Large intestine (tissue), 3 donors: ENCODE results near the gene OSBPL3. TPM values are rescaled to one million over a fixed set of nuclear protein-coding genes. Genes with fewer than 3 reads are reported as not detected.

ENCODE experiments used
- DNase-seq, 2 donors: peaks; one replicate each; pipeline versions ENCODE4 v3.0.0 to v3.0.0-alpha.2; 2013
- H3K27ac ChIP-seq: one replicate; pipeline ENCODE4 v1.5.1; 2013; ENCODE audit warnings: low read length
- H3K27me3 ChIP-seq: 2 replicates; pipeline ENCODE4 v1.6.1; 2013; ENCODE audit warnings: low read length; ENCODE audit not compliant: control insufficient read depth, insufficient read depth
- H3K36me3 ChIP-seq: 2 replicates; pipeline ENCODE4 v1.6.1; 2013; ENCODE audit warnings: low read length; ENCODE audit not compliant: control insufficient read depth, insufficient read depth
- H3K4me1 ChIP-seq: one replicate; pipeline ENCODE4 v1.6.1; 2013; ENCODE audit warnings: low read length; ENCODE audit not compliant: control insufficient read depth, insufficient read depth
- H3K4me3 ChIP-seq: one replicate; pipeline ENCODE4 v1.5.1; 2013; ENCODE audit warnings: low read length
- H3K9me3 ChIP-seq: one replicate; pipeline ENCODE4 v1.6.1; 2013; ENCODE audit warnings: mild to moderate bottlenecking, low read depth, low read length, moderate library complexity; ENCODE audit not compliant: control insufficient read depth
- WGBS: methylation state at CpG from one replicate; pipeline ENCODE4 v1.1.5; 2013; ENCODE audit warnings: low lambda C conversion rate; ENCODE audit not compliant: insufficient coverage; 5-methylcytosine and 5-hydroxymethylcytosine counted together
- polyA plus RNA-seq: library from polyadenylated mRNA; unstranded; fragments of 120-200 nt; gene quantifications from one replicate; pipeline ENCODE4 v1.2.1, GENCODE V29; 2013

The OSBPL3 gene
- polyA plus RNA-seq, 1 donor: 32.4 TPM

- H3K4me3 ChIP-seq: no peak overlapping the region
- no peak overlapping the region for H3K27ac ChIP-seq
- H3K36me3 ChIP-seq: peaks cover 4% of the 10 kb centered on the region
- WGBS: no CpG with 5 or more reads among the region's 3 CpGs
- no peaks in the 10 kb centered on the region for H3K27me3 ChIP-seq
- no peaks in the 10 kb centered on the region for H3K4me1 ChIP-seq
- no peaks in the 10 kb centered on the region for H3K9me3 ChIP-seq
- DNase-seq: no peak
Measured at GRCh38 chr7:24882989-24883621, 96.9 kb downstream of the OSBPL3 start.

- no peak overlapping the region for H3K27ac ChIP-seq
- H3K4me1 ChIP-seq: no peaks in the 10 kb centered on the region
Measured at GRCh38 chr7:24881623-24882022, 98.4 kb downstream of the OSBPL3 start.

GRCh38 chr7:24880886-24881285 lies 99.1 kb downstream of the OSBPL3 start:
- Histone ChIP-seq H3K4me1 (no peaks in the 10 kb centered on the region), H3K9me3 (no peaks in the 10 kb centered on the region), H3K27me3 (no peaks in the 10 kb centered on the region), H3K4me3 (no peak overlapping the region), H3K36me3 (peaks cover 4% of the 10 kb centered on the region), H3K27ac (no peak overlapping the region)
- DNase-seq: no peak

More at GRCh38 chr7:24881623-24882022, 98.4 kb downstream of the OSBPL3 start:
- no peak for DNase-seq
- no peaks in the 10 kb centered on the region for H3K27me3 ChIP-seq
- no CpG with 5 or more reads among the region's 4 CpGs for WGBS
- H3K9me3 ChIP-seq: no peaks in the 10 kb centered on the region
- peaks cover 4% of the 10 kb centered on the region for H3K36me3 ChIP-seq
- no peak overlapping the region for H3K4me3 ChIP-seq

GRCh38 chr7:24879291-24879690 lies 100.7 kb downstream of the OSBPL3 start:
- Histone ChIP-seq H3K9me3 (no peaks in the 10 kb centered on the region), H3K36me3 (peaks cover 2% of the 10 kb centered on the region), H3K4me3 (no peak overlapping the region), H3K4me1 (no peaks in the 10 kb centered on the region), H3K27ac (no peak overlapping the region), H3K27me3 (no peaks in the 10 kb centered on the region)
- WGBS: no CpG with 5 or more reads among the region's 2 CpGs
- no peak for DNase-seq

- no peak overlapping the region for H3K27ac ChIP-seq
- WGBS: no CpG with 5 or more reads among the region's 4 CpGs
- DNase-seq: no peak
Measured at GRCh38 chr7:24877790-24878311, 102.1 kb downstream of the OSBPL3 start.

GRCh38 chr7:24874791-24875190 lies 105.2 kb downstream of the OSBPL3 start:
- H3K4me1 ChIP-seq: no peaks in the 10 kb centered on the region
- DNase-seq: no peak
- H3K27me3 ChIP-seq: no peaks in the 10 kb centered on the region
- no CpG with 5 or more reads among the region's 6 CpGs for WGBS
- no peak overlapping the region for H3K4me3 ChIP-seq
- peaks cover 10% of the 10 kb centered on the region for H3K36me3 ChIP-seq
- no peaks in the 10 kb centered on the region for H3K9me3 ChIP-seq
- H3K27ac ChIP-seq: no peak overlapping the region

More at GRCh38 chr7:24877790-24878311, 102.1 kb downstream of the OSBPL3 start:
- Histone ChIP-seq H3K36me3 (no peaks in the 10 kb centered on the region), H3K9me3 (no peaks in the 10 kb centered on the region), H3K4me3 (no peak overlapping the region), H3K27me3 (no peaks in the 10 kb centered on the region), H3K4me1 (no peaks in the 10 kb centered on the region)

GRCh38 chr7:24873944-24874343 lies 106.0 kb downstream of the OSBPL3 start:
- WGBS: no CpG with 5 or more reads among the region's 4 CpGs

GRCh38 chr7:24871770-24872169 lies 108.2 kb downstream of the OSBPL3 start:
- Histone ChIP-seq H3K27ac (no peak overlapping the region), H3K27me3 (no peaks in the 10 kb centered on the region), H3K4me3 (no peak overlapping the region), H3K4me1 (no peaks in the 10 kb centered on the region), H3K36me3 (peaks cover 10% of the 10 kb centered on the region), H3K9me3 (no peaks in the 10 kb centered on the region)
- DNase-seq: no peak

More at GRCh38 chr7:24873944-24874343, 106.0 kb downstream of the OSBPL3 start:
- no peaks in the 10 kb centered on the region for H3K27me3 ChIP-seq
- no peaks in the 10 kb centered on the region for H3K4me1 ChIP-seq
- H3K27ac ChIP-seq: no peak overlapping the region
- no peak overlapping the region for H3K4me3 ChIP-seq
- peaks cover 10% of the 10 kb centered on the region for H3K36me3 ChIP-seq
- no peak for DNase-seq
- no peaks in the 10 kb centered on the region for H3K9me3 ChIP-seq

GRCh38 chr7:24870766-24871165 lies 109.2 kb downstream of the OSBPL3 start:
- Histone ChIP-seq H3K27ac (no peak overlapping the region), H3K9me3 (no peaks in the 10 kb centered on the region)
- DNase-seq: no peak

GRCh38 chr7:24869572-24869971 lies 110.4 kb downstream of the OSBPL3 start:
- Histone ChIP-seq H3K36me3 (peaks cover 21% of the 10 kb centered on the region), H3K4me1 (no peaks in the 10 kb centered on the region), H3K4me3 (no peak overlapping the region), H3K27me3 (no peaks in the 10 kb centered on the region), H3K9me3 (no peaks in the 10 kb centered on the region), H3K27ac (no peak overlapping the region)
- no CpG with 5 or more reads among the region's 2 CpGs for WGBS
- DNase-seq: no peak

More at GRCh38 chr7:24870766-24871165, 109.2 kb downstream of the OSBPL3 start:
- H3K27me3 ChIP-seq: no peaks in the 10 kb centered on the region
- H3K4me3 ChIP-seq: no peak overlapping the region
- H3K36me3 ChIP-seq: peaks cover 15% of the 10 kb centered on the region
- no peaks in the 10 kb centered on the region for H3K4me1 ChIP-seq
- 100% methylated on average over 2 of the region's 6 CpGs for WGBS

- 0% methylated on average over 1 of the region's 4 CpGs for WGBS
- no peak overlapping the region for H3K27ac ChIP-seq
Measured at GRCh38 chr7:24868741-24869140, 111.2 kb downstream of the OSBPL3 start.

More at GRCh38 chr7:24868741-24869140, 111.2 kb downstream of the OSBPL3 start:
- Histone ChIP-seq H3K9me3 (no peaks in the 10 kb centered on the region), H3K27me3 (no peaks in the 10 kb centered on the region), H3K36me3 (peaks cover 23% of the 10 kb centered on the region), H3K4me3 (no peak overlapping the region), H3K4me1 (no peaks in the 10 kb centered on the region)
- no peak for DNase-seq
